OCI-M1 (cell line): ENCODE measurements around the gene EPM2A.
"Not testable (repeated sequence)": the region's sequence is repeated elsewhere in the genome, so short reads cannot be mapped to it uniquely, and the experiment has no call there.

Experiments used
- DNase-seq: peaks from one replicate; lab custom pipeline; 2025; lab: John Stamatoyannopoulos, UW

The EPM2A gene

DNA sequence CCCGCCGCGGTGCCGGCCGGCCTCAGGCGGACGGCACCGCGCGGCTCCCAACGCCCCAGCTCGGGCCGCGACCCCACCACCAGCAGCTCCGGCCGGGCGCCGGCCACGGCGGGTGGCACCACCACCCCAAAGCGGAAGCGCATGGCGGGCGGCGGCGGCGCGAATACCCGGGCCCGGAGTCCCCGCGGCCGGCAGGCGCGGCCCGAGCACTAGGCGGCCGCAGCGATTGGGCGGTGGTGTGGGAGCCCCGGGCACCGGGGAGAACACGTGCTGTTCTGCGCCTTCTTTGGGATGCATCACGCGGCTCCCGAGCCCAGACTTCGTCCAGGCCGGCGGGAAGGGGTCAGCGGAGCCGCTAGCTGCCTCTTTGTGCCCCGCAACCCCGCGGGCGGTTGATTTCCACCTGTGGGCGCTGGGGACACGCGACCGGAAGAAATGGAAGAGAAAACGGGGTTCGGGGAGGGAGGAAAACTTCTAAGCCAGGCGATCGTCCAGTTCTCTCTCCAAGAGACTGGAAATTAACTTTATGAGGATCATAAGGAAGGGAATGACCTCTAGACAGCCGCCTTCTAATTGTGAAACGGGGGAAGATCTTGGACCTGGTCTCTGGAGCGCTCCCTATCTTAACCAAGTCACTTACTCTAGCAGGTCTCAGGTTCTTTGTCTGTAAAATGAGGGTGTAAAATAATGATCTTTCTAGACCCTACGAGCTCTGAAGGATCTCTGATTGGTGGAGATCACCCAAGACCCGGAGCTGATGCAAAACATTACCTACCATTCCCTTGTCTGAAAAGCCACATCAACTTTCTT, at the start of gene EPM2A:
Gene EPM2A (minus strand): TSS at position 165 of the 810 bp plus-strand sequence. CDS start 22 bp downstream, at position 143.
- peak; percentile 92 for DNase-seq

GRCh38 chr6:145784683-145785082, 49.4 kb upstream of the EPM2A start:
- peak; percentile 27 for DNase-seq

- peak; percentile 26 for DNase-seq
Observed at GRCh38 chr6:145783796-145784195, 48.5 kb upstream of the EPM2A start.

DNA sequence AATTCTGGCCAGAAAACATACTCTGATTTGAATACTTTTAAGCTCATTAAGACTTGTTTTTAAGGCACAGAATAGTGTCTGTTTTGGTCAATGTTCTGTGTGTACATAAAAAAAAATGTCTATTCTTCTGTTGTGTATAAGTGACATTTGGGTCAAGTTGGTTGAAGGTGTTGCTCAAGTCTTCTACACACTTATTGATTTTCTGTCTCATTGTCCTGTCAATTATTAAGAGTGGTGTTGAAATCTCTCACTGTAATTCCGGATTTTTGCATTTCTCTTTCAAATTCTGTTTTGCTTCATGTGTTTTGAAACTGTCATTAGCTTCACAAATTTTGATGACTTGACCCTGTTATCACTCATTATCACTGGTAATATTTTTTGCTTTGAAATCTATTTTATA, 37.5 kb upstream of the EPM2A start:
- DNase-seq, result no peak

DNA sequence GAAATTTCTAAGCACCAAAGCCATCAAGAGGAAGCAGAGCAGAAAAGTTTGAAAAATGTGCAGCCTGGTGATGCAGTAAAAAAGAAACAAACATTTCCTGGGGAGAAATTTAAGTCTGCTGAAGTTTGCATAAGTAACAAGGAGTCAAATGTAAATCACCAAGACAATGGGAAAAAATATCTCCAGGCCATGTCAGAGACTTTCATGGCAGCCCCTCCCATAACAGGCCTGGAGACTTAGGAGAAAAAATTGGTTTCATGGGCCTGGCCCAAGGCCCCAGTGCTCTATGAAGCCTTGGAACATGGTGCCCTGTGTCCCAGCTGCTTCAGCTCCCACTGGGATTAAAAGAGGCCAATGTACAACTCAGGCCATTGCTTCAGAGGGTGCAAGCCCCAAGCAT, 30.1 kb upstream of the EPM2A start:
- no peak for DNase-seq

DNA sequence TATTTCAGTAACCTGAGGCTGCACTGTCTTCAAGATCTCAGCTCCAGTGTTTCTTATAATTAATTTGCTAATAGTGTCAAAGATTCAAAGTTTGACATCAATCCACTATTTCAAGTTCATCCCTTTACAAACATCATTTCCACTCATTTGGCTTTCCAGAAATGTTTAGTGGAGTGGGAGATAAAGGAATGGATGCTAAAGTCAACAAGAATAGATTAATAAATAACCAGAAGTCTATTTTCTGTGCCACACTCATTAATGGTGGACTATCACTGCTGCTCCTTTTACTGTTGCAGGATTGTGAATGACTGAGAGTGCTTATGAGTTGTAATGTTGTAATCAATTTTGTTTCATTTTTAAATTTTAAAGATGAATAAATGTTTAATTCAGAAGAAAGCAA, 28.4 kb upstream of the EPM2A start:
- no peak for DNase-seq

GRCh38 chr6:145761584-145761983, 26.3 kb upstream of the EPM2A start:
- no peak for DNase-seq

DNA sequence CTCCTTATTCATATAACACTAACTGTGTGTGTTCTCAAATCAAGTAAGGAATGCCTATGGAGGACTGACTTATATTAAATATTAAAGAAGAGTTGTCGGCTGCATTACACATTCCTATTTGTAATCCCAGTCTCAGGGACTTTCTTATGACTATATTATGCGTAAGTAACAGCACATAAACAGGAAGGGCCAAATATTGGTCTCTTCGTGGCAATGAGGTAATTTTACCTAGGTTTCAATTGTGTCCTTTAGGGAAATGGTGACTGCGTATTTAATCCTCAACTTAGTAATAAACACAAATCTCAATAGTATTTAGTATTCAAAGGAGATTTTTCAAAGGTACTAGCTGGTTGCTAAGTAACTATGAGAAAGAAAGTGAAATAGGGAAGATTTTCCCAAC, 22.8 kb upstream of the EPM2A start:
- DNase-seq, result no peak

DNA sequence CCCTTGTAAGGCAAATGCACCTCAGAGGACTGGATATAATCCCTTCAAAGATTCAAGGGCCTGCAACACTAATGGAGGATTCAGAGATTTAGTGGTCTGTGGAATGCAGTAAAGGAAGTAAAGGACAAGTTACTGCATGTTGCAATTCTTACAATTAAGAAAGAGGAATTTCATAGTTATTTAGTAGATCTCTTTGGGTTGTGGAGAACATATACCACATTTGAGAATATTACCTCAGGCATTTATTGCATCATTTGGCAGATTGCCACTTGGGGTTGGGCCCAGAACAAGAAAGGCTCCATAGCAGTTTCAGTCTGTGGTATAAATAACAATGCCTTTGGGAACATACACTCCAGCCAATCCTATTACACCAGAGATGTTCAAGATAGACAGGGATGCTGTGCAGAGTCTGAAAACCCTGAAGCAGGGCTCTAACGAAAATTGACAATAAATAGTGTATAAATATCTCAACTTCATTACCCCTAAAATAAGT, 20.9 kb upstream of the EPM2A start:
- DNase-seq, result peak; percentile 80

DNA sequence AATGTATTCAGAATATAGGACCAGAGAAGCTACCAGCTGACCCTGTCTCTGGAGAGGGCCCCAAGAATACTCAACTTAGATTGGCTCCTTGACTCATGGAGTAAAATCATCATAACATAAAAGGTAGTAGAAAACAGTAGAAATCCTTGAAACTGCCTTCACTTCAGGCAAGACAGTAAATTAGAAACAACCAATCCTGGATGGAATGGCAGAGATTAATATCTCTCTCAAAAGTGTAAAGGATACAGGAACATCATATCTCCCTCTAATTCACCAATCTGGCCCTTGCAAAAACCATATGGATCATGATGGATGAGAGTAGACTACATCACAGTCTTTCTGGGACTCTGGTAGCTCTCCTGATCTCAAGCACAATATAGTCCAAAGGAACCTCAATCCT, 20.4 kb upstream of the EPM2A start:
- DNase-seq, result no peak

DNA sequence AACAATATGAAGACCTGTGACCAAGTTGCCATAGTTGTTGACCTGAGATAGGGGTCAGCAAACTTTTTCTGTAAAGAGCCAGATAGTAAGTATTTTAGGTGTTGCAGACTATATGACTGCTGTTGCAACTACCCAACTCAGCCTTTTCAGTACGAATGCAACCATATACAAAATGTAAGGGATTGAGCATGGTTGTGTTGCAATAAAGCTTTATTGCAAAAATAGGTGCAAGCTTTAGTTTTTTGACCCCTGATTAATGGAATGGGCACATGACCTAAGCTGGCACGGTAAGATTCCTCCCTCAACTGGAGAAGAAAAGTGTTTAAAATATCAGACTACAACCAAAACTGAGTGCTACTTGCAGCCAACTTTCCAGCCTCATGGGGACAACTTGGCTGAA, 17.3 kb upstream of the EPM2A start:
- no peak for DNase-seq

- DNase-seq, result peak; percentile 94
Observed at GRCh38 chr6:145749632-145750031, 14.3 kb upstream of the EPM2A start.

DNA sequence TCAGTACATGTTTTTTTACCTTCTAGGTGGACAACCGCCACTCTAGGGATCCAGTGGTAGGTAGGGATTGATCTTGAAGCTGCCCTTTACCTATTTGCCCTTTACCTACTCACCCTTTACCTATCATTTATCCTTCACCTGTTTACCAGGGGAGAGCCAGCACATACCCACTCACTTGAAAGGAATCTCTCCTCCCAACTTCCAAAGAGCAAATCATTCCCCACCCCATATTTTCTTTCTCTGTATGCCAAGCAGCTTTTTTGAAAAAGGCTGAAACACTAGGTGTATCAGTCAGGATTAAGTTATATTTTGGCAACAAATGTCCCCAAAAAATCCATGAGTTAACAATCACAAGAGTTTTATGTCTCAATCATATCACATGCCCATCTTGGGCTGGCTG, 10.5 kb upstream of the EPM2A start:
- no peak for DNase-seq

- no peak for DNase-seq
Observed at GRCh38 chr6:145744619-145745018, 9.3 kb upstream of the EPM2A start.

- DNase-seq, result peak; percentile 19
Observed at GRCh38 chr6:145743332-145743731, 8.0 kb upstream of the EPM2A start.

GRCh38 chr6:145742472-145742871, 7.2 kb upstream of the EPM2A start:
- DNase-seq, result not testable (repeated sequence)

- not testable (repeated sequence) for DNase-seq
Observed at GRCh38 chr6:145739685-145740084, 4.4 kb upstream of the EPM2A start.

GRCh38 chr6:145738265-145738664, 2.9 kb upstream of the EPM2A start:
- no peak for DNase-seq

- DNase-seq, result peak; percentile 52
Observed at GRCh38 chr6:145736661-145737144, 1.4 kb upstream of the EPM2A start.

DNA sequence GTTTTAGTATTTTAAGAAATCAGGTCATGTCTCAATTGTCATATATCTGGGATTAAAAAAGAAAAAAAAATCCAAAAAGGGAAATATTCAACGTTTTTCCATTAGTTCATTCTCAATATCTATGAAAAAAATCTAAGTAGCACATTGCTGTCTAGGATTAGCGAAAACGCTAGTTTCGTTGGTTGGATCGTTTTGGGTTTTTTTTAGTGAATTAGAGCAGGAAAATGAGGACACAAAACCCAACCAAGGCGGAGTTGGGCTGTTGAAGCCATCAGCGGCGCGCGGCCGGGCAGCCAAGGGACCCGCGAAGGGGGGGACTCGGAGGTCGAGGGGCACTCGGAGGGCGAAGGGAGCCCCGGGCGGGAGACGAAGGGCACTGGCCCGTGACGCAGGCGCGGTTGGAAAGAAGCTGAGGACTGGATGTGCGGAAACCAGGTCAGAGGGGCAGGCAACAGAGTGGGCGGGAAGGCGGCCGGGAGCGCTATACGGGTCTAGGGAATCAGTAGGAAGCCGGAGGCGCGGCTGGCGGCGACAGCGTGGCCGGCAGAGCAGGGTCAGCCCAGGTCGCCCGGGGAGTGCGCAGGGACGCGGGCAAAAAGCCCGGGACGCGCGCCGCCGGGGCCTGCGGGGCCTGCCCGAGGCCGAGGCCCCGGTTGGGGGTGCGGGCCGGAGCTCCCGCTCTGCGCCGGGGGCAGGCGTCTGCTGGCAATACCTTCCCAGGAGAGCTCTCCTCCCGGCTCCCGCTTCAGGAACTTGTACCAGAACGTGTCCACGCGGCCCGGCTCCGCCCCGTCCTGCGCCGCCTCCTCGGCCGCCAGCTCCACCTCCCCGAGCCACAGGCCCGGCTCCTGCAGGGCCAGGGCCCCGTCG, 599 bp downstream of the EPM2A start:
- peak; percentile 95 for DNase-seq

- DNase-seq, result peak; percentile 77
Observed at GRCh38 chr6:145733810-145734209, 1.5 kb downstream of the EPM2A start.

DNA sequence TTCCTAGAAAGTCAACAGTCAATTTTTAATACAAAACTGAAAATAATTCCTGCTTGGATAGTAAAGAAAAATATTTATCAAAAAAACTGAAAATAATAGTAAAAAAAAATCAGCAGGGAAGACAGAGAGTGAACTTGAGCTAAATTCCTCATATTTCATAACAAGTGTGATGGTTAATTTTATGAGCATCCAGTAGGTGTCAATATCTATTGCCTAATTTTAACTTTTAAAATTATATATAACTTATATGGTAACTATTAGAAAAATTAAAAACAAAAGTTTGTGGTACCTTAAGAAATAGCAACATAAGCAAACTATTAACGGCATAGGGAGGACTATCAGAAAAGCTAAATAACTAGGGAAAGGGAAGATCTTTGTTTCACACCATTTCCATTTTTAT, 2.1 kb downstream of the EPM2A start:
- DNase-seq, result peak; percentile 64

GRCh38 chr6:145731447-145731846, 3.9 kb downstream of the EPM2A start:
- peak; percentile 82 for DNase-seq
